HCEC 1CT (cell line): ENCODE measurements around the gene RUBCNL.
A peak's percentile ranks its signal among the peaks of the same experiment; 100 is the strongest.
"Not testable (repeated sequence)": the region's sequence is repeated elsewhere in the genome, so short reads cannot be mapped to it uniquely, and the experiment has no call there.

ENCODE experiments used
- DNase-seq: peaks from one replicate; pipeline ENCODE4 v3.0.0-alpha.2; 2017

RUBCNL gene

DNA sequence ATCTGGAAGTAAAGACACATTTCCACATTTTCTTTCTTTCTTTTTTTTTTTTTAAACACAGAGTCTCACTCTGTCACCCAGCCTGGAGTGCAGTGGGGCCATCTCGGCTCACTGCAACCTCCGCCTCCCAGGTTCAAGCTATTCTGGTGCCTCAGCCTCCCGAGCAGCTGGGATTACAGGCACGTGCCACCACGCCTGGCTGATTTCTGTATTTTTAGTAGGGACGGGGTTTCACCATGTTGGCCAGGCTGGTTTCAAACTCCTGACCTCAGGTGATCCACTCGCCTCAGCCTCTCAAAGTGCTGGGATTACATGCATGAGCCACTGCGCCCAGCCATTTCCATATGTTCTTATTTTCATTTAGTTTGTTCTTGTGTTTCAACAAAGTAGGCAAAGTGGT is 14.1 kb downstream of the RUBCNL start:
- DNase-seq: not testable (repeated sequence)

DNA sequence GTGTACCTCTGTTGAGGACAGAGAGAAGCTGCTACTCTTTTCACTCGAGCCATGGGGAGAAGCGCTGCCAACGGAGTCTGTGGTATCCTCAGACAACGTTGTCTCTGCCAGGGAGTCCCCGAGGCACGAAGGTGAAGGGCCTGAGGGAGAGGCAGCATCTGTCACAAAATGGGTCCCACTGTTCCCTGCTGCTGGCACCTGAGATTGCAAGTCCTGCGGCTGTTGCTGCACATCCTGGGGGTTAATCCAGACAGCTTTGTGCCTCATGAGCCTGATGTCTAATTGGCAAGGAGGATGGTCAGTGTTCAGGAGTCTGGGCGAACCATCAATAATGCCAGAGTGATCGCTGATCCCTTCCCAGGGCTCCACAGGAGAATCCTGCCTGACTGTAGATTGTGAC is 15.0 kb downstream of the RUBCNL start:
- no peak for DNase-seq

DNA sequence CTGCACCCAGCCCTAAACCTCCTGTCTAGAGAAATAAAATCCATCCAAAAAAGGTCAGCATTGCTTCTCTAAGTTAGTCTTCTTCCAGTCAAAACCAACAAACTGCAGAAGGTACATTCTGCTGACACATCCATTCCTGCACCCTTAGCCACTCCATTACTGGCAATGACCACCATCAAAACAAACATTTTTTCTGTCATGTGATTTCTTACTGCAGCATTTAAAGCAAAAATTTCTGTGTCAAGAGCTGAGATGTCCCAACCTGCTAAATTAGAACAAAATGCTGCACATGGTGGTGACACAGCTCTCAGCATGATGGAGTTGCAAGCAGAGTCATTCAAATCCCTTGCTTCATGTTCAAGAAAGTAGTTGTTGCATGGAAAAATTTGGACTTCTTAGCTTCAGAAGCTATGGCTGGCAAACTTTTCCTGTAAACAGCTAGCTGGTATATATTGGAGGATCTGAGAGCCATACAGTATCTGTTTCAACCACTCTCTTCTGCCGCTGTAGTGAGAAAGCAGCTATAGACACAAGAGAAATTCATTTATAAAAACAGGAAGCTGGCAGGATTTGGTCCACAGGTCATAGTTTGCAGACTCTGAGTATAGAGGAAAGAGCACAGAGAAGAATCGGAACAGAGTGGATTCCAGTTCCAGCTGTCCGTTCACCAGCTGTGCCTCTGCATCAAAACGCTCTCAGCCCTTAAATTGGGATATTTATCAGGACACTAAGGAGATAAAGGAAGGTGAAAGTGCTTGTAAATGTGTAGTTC is 17.4 kb downstream of the RUBCNL start:
- peak; percentile 86 for DNase-seq

DNA sequence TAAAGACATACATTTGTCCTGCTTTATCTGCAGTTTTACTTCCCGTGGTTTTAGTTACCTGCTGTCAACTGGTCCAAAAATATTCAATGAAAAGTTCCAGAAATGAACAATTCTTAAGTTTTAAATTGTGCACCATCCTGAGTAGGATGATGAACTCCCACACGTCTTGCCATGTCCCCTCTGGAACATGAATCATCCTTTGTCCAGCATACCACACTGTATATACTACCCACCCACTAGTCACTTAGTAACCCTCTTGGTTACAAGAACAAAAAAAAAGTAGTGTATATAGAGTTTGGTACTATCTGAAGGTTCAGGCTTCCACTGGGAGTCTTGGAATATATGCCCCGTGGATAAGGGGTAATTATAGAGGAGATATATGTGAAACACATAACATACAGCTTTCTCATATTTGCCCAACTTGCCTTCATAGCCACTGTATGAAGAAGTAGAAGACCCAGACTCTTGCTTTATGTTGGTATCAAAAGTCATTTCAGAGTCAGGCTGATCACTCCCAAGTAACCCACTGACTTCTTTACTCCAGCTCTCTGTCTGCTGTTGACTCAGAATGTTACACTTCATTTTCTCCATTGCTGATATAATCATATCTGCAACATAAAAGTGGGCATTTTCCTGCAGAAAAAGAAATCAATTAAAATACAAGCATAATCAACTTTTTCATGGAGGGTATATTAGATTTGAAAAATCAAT is 19.3 kb downstream of the RUBCNL start:
- DNase-seq: peak; percentile 53

DNA sequence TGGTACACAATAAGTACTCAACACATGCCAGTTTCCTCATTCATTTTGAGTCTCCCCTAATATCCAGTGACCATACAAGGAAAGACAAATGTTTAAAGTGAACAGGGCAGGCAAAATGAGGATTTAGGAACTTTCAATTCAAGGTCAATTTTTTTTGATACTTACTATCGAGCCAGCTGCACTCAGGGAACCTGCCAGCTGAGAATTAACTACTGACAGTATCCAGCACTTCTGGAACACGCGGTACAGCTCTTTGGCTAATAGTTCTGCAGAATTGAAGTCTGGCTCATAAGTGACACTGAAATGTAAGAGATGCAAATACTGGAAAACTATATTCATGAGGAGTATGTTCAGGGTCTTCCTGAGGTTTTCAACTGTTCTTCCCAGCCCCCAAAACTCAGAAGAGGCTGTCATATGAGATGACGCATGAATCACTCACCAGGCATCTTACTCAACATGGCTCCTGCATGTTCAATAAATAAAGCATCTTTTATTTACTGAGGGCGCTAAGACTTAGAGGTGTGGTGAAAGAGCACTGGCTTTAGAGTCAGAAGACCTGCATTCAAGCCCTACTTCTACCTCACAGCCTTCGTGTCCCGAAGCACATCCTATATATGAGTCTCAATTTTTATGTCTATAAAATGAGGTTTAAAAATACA is 25.6 kb downstream of the RUBCNL start:
- DNase-seq: peak; percentile 56

DNA sequence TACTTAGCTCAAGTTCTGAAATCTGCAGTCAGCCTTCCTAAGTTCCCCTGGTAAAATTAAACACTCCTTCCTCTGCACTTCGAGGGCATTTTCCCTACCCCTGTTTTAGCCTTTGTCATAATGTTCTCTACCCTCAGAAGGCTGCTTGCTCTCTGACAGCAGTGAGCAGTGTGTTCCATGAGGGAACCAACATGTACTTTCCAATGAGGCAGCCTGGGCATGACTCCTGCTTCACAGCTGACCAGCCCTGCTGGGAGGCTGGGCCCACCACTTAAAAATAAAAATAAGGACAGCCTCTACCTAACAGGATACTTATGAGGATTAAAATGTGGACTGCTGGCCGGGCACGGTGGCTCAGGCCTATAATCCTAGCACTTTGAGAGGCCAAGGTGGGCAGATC is 26.4 kb downstream of the RUBCNL start:
- no peak for DNase-seq

DNA sequence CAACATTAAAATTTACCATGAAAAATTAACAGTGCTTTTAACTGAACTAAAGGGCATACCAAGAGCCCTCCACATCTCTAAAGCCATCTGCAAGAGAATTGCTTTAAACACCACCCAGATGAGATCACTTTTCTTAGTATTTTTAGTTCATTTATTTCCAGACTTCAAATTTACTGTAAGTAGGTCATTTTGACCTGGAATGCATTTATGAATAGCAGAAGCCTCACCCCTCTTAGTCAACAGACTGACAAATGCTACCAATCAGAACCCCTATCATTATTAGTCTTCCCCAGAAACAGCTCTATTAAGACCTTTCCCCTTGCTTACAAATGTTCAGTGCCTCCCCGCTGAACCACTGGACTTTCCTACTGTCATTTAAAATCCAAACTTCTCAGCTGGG is 27.3 kb downstream of the RUBCNL start:
- DNase-seq: peak; percentile 55

DNA sequence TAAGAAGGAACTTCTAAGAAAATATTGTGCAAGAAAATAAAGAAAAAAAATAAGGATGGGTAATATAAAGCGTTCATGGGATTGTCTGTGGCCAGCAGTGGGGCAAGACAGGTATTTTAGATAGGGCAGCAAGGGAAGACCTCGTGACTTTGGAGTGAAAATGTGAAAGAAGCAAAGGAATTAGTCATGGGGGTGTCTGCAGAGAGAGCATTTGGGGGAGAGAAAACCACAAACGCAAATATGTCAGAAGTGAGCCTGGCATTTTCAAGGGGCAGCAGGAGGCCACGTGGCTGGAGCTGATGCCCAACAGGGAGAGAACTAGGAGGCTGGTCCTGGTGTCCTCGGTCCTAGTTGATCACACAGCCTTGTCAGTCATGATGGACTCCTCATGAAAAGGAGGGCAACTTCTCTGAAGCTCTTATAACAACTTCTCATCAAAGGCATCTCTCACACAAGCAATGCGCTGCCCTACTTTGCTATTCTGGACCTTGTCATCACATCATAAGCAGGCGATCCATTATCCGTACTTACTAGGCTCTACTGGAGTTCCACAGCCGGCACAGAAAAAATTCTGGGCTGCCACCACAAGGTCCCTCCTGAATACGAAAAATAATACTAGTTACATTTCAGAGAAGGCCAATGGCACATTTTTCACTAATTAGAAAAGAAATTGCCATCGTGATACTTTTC is 31.0 kb downstream of the RUBCNL start:
- DNase-seq: no peak

DNA sequence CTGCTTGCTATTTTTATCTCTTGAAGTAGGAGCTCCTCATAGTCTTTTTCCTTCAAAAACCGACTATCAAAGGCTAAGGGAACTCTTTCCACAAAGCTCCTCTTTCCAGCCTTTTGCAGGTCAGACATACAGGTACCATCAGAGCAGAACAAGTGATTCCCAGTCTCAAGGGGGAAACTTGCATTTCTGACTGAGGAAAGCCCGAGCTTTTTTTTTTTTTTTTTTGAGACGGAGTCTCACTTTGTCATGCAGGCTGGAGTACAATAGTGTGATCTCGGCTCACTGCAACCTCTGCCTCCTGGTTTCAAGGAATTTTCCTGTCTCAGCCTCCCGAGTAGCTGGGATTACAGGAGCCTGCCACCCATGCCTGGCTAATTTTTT is 32.0 kb downstream of the RUBCNL start:
- DNase-seq: no peak

DNA sequence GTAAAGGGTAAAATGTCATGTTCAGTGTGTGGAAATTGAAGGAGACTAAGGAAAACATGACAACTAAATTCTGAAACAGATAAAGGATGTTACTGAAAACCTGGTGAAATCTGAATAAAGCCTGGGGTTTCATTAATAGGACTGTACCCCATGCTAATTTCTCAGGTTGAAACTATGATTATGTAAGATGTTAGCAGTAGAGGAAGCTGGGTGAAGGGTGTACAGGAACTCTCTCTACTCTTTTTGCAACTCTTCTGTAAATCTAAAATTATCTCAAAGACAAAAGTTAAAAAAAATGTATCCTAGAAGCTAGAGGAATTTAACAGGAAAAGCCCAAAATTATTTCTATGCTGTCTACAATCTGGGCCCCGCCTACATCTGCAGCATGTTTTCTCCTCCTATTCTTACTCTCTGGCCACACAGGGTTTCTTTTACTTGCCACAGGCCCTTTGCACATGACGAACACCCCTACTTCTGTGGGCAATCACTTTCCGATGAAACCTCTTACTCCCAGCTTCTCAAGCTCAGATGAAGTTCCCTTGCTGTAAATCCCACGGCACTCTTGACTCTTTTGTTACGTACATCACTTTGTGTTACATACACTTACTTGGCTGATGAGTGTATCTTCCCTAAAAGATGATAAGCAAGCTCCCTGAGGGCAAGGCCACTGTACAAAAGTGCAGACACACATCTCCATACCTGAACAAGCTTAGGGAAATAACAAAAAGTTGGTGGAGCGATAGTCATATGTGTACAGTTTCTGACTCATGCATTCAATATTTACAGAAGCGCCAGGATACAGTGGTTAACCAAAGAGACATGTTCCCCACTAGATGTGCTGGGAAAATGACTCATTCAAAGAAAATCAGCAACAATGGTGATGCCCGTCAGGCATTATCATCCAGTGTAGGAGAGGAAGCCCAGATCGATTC is 32.6 kb downstream of the RUBCNL start:
- peak; percentile 97 for DNase-seq

DNA sequence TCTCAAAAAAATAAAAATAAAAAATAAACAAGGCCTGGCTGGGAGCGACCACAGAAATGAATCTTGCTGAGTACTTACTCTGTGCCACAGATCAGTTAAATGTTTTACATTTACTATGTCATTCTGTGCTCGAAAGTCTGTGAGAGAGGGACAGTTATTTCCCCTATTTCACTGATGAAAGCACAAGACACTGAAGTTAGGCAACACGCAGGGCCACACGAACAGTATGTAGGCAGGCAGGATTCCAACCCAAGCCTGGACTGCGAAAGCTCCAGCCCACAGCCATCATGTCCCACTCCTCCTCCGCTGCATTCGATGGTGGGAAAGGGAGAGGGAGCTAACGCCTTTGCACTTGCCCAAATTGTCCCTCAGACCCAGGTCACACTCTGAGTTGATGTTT is 34.2 kb downstream of the RUBCNL start:
- DNase-seq: no peak

DNA sequence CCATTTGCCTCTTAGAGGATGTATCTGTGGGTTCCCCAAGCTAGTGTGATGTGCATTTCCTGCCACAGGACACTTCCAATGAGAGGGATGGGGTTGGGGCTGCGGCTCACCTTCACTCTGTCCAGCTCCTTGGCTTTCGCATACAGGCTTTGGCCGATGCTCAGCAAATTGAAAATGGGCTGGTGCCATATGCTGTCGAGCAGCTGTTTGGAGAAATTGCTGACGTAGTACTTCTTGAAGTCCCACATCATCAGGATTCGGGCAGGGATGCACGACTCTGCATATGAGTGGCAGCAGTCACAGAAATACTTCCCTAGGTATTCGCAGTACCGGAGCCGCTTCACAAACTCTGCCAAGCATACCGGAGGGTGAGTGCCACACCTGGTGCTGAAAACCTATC is 37.0 kb downstream of the RUBCNL start:
- no peak for DNase-seq

DNA sequence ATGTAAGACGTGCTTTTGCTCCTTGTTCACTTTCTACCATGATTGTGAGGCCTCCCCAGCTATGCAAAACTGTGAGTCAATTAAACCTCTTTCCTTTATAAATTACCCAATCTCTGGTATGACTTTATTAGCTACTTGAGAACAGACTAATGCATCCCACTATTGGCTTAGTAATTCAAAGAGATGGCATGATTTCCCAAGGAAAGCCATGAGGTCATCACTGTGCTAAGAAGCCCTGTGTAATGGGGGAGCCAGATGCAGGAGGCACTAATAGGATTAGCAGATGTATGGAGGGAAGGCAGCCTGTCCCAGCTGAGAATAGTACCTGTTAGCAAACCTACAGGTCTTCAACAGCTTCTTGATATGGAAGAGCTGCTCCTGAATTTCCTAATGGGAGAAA is 38.1 kb downstream of the RUBCNL start:
- peak; percentile 58 for DNase-seq

DNA sequence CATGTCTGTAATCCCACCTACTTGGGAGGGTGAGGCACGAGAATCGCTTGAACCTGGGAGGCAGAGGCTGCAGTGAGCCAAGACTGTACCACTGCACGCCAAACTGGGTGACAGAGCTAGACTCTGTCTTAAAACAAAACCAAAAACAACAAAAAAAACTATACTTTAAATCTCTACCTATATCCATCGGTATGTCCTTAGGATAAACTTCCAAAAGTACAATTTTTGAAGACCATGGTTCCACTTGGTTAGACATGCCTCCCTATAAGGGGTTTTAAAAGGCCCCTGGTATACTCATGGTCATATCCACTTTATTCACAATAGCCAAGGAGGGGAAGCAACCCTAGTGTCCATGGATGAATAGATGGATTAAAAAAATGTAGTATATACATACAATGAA is 39.8 kb downstream of the RUBCNL start:
- no peak for DNase-seq

DNA sequence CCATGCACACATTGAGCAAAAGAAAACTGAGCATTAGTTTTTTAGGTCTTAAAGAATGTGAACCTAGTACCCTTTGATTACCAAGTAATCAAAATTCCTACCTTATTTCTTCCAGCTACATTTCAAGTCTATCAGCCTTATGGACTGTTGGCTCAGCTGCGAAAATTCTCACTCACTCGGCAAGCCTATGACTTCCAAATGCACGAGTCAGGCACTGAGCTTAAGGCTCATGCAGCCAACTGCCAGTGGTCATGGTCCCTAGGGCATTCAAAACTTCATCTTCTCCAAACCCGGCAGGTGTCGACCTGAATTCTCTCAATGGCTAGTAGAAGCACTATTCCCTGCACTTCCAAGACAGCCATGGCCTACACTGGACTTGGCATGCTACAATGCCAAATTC is 41.2 kb downstream of the RUBCNL start:
- no peak for DNase-seq

DNA sequence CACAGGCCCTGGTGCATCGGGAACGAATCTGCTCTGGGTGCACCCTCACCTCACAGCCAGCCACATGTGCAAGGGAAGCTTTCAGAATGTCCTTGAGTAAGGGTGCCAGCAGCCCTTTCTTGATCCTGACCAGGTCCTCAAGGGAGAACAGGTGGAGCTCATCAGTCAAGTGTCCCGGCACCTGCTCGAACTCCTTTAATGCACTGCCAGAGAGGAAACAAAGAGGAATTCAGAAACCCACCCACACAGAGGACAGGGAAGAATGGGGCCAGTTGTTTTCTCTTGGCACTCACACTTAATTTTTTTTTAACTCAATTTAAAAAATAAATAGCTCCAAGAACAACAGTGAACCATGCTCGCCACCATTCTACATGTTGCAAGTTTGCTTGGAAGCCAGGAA is 41.7 kb downstream of the RUBCNL start:
- no peak for DNase-seq

DNA sequence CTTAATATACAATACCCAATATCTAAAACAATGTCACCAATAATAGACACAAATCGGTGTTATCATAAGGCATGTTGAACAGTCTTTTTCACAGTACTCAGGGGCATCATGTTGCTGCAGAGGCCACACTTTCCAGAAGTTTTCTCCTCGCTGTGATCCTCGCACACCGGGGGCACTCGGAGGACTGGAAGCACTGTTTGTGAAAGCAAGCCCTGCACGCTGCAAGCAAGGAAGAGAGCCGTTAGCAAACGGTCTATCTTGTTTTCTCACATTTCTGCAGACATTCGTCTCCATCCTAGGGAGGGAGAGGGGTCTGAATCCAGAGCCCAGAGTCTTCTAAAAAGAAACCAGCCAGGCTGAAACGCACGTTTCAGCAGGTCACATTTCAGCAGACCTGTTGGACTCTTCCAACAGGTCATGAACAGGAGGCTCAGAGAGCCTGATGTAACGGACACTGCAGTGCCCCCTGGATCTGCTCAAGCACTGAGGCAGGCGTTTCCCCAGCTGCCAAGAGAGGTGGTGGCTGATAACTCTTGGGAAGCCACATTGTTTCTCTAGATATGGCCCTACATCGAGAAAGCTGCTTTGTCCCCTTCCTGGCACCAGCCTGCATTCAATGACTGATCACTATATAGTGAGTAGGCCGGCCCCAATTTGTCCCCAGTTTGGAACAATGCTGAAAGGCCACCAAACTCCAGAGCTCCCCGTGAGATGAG is 43.6 kb downstream of the RUBCNL start:
- no peak for DNase-seq

DNA sequence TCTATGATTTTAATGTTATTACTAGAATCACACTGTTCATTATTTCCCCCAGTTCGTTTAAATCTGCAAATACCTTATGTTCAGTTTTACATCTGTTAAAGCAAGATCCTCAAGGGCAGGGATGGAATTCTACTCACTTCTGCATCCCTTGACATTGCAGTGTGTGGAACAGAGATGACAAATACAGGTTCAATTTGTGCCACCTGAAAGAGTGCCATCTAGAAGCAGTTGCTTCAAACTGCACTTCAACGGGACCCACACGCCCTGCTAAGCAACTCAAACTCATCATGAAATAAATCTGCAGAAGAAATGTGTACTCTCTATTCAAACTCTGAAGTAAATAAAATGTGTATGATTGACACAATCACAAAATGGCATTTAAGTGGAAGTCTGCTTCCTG is 44.5 kb downstream of the RUBCNL start:
- DNase-seq: no peak

DNA sequence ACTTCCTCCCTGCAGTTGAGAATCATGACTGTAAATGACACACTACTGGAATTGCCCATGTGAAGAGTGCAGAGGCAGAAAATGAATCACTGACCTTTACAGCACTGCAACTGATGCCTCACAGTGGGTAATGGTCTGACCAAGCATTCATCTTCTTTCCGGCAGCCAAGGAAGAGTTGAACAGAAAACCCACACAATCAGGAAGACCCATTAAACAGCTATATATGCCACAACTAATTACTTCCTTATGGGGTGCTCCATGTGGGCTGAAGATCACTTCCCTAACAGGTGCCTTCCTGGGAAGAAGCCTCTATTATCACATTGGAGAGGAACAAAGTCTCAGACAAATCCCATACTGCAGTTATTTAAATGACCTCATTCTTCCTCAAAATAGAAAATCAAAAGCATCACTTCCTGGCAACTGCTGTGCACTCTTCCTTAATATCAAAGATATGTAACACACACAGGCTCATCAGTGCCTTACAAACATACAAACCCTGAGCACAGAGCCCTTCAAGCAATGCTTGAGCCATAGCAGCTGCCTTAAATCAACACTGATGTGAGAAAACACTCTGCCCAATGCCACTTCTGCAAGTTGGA is 45.8 kb downstream of the RUBCNL start:
- peak; percentile 87 for DNase-seq

DNA sequence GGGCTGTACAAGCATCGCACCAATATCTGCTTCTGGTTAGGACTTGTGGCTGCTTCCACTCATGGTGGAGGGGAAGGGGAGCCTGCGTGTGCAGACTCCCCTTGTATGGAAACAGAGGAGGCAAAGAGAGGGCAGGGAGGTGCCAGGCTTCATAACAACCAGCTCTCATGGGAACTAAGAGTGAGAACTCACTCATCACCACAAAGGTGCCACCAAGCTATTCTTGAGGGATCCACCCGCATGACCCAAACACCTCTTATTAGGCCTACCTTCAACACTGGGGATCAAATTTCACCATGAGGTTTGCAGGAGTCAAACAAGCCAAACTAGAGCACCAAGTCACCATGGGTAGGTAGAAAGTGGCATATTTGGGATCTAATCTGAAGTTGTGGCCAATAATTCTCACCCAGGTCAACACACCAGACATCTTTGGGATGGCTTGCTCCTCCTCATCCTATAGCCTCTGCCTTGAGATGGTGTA is 46.4 kb downstream of the RUBCNL start:
- no peak for DNase-seq

DNA sequence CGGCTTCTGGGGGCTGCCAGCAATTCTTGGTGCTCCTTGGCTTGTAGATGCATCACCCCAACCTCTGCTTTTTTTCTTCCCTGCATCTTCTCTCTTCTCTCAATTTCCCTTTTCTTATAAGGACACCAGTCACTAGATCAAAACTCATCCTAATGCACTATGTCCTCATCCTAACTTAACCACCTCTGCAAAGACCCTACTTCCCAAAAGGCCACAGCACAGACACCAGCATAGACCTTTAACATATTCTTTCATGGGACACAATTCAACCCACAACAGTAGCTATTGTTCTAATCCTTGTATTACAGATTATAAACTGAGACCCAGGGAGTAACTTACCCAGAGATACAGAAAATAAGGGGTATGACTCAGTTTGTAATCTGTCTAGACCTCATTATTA is 47.0 kb downstream of the RUBCNL start:
- DNase-seq: no peak
